NCI-H82 treated with DMSO at 0.1 percent for 48 hours (cell line): ENCODE measurements around the gene C2CD2.
"Not testable (repeated sequence)": the region's sequence is repeated elsewhere in the genome, so short reads cannot be mapped to it uniquely, and the experiment has no call there.

ENCODE experiments used
- DNase-seq: peaks from one replicate; lab custom pipeline; 2025; ENCODE audit not compliant: unreplicated experiment; lab: John Stamatoyannopoulos, UW

Gene C2CD2

GRCh38 chr21:41975391-41976272, 21.8 kb upstream of the C2CD2 start:
- no peak for DNase-seq

DNA sequence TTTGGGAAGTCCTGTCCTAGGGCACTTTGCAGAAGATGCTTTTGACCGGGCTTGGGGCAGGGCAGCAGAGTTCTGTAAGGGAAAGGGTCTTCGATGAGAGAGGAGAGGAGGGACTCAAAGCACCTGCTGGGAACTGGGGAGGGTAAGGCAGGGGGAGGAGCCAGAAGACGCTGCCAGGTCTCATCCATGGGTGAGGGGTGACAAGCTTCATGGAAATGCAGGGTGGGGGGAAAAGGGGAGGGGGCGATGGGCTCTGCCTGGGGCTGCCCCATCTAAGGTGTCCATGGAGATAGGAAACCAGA, 20.9 kb upstream of the C2CD2 start:
- DNase-seq = no peak

DNA sequence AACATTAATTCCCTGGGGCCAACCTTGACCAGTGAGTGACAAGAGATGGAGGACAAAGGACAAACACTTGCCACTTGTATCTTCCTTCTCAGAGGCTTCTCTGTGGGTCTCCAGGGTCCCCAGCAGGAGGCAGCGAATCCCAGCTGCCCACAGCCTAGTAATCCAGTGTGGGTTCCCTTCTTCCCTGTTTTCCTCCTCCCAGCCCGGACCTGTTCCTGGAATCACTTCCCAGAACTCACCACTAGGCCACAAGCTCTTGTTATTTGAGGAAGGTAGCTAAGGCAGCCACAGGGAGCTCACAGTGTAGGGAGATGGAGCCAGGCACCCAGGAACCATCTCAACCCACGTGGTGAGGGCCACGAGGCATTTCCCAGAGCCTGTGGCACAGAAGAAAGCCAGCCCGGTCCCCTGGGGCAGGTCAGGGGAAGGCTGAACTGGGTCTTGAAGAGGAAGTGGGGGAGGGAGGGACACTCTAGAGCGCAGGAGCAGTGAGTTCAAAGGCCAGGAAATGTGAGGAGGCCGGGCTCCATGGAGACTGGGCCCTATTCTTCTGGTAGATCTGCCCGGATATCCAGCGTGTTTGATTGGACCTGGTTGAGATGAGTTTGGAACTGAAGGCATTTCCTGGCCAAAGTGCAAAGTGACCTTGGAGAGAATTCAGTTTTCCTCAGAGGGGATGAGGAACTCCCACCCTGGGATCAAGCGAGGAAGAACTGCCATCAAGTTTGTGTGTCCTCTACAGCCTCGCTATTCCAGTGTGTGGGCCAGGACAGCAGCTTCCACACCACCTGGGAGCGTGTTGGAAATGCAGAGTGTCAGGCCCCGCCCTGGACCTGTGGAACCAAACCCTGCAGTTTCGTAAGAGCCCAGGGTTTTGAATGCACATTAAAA, 20.3 kb upstream of the C2CD2 start:
- no peak for DNase-seq

DNA sequence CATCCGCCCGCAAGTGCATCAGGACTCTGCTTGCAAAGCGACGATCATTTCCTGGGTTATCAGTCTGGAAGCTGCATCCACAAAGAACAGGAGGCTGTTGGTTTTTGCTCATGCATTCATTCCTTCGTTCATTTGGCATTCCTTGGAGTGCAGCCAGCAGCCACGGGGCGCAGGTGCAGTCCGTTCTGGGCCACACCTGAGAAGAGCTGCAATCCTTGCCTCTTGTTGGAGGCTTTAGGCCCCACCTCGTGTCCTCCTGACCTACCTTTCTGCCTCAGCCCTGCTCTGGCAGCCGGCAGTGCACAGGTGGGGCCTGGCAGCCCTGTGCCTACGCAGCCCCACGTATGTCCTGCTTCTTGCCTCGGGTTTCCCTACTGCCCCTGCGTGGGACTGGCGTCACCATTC, 19.6 kb upstream of the C2CD2 start:
- DNase-seq = no peak

- DNase-seq = no peak
Observed at GRCh38 chr21:41972511-41973205, 18.8 kb upstream of the C2CD2 start.

- no peak for DNase-seq
Observed at GRCh38 chr21:41971891-41972290, 18.1 kb upstream of the C2CD2 start.

DNA sequence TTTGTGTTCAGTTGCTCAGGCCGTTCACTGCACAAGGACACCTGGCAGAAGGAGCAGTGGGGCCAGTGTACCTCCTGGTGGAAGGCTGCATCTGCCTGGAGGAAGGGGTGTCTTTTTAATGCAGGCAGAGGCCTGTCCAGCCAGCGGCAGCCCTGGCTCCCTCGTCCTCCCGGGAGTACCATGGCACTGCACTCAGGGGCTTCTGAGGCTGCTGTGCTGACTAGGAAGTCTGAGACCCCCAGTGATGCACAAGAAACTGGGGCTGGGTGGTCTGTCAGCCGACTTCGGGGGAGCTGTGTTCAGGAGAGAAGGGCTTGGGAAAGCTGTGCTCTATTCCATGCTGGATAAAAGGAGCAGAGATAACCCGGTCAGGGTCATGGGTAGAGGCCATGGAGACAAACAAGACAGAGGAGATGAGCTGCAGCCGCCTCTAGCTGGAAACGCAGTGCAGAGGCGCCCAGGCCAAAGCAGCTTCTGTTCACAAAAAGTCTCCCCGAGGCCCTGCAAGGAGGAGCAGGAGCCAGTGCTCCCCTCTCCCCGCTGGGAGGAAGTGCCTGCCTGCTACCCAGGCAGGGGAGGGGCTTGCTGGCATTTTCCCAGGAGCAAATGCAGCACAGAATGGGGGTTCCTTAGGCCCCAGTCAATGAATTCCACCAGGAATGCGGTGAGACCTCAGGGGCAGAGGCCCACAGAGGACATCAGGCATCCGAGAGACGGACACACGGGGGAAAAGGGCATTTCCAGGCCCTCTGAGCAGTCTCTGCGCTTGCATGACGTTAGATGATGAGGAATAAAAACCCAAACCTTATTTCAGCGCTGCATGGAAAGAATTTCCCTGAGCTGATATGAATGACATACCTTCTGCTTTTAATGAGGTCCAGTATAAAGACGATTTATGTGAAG, 17.2 kb upstream of the C2CD2 start:
- DNase-seq = no peak

DNA sequence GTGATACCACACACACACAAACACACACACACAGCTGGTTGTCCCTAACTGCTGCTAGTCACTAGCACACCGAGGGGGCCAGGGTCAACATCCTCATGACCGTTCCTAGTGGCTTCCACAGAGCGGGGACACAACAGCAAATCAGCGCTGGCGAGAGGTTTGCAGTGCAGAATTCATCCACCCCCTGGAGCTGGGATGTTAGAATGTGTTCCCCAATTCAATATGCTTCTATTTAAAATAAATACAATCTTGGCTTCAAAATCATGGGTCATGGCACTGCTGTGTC, 16.2 kb upstream of the C2CD2 start:
- no peak for DNase-seq

DNA sequence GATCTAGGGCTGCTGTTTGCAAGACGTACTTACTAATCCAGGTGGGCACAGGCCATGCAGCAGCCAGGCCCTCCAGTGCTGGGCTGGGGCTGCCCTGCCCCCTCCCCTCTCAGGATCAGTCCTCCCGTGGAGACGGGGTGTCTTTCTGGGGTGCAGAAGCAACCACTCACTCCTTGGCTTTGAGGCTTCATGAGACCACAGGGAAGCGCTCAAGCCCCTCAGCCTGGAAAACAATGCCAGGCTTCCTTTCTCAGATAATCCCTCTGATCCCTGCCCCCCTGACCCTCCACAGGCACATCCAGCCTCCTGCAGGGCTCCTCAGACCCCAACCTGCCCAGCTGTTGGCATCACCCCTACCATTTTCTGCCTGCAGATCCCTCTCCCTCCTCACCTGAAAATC, 13.9 kb upstream of the C2CD2 start:
- DNase-seq = no peak

GRCh38 chr21:41966872-41967621, 13.2 kb upstream of the C2CD2 start:
- DNase-seq = no peak

DNA sequence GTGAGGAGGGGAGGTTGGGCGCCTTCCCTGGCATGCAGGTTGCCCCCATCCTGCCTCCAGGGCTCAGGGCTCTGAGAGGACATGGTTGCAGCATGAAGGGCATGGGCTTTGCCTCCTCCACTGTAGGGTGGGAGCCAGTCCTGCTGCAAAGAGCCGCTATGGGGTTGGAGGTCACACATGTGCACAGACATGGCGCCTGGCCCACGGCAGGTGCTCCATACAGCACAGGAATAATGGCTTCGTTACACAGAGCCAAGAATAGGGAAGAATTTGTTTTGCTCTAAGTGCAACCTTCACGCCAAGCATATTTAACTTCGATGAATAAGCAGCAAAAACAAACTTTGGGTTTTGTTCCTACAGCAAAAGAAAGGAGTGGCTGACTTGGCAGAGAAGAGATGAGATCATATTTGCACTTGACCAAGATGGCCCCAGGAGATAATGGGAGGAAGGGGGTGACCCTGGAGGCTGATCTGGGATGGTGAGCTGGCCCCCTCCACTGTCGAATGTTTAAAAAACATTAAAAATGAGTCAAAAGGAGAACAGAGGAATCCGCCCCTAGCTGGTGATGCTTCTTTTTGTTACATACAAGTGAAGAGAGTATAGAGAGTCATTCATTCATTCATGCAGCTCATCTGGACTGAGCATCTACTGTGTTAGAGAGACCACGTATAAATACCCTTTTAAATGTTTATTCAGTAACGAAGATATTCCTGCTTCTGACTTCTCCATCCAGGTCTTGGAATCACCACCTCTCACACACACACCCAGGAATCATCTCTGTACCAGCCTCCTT, 12.4 kb upstream of the C2CD2 start:
- DNase-seq = no peak

GRCh38 chr21:41965461-41966013, 11.7 kb upstream of the C2CD2 start:
- DNase-seq = no peak

GRCh38 chr21:41965045-41965444, 11.2 kb upstream of the C2CD2 start:
- no peak for DNase-seq

DNA sequence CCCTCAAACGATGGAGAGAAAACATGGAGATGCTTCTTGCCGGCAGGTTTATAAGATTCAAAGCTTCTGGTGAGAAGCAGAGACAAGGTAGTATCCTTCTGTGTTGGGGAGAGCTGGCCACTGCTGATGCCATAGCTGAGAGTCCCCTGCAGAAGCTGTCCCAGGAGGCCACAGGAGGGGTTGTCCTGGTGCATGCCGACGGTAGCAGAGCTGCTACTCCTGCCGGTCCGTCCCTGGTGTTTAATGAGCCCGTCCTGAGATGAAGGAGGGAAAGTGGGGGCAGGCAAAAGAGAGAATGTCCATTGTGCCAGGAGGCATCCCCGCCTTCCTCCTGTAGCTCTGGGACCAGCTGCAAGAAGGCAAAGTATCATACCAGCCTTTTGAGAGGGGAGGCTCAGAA, 10.4 kb upstream of the C2CD2 start:
- DNase-seq = no peak

GRCh38 chr21:41962425-41962966, 8.7 kb upstream of the C2CD2 start:
- no peak for DNase-seq

DNA sequence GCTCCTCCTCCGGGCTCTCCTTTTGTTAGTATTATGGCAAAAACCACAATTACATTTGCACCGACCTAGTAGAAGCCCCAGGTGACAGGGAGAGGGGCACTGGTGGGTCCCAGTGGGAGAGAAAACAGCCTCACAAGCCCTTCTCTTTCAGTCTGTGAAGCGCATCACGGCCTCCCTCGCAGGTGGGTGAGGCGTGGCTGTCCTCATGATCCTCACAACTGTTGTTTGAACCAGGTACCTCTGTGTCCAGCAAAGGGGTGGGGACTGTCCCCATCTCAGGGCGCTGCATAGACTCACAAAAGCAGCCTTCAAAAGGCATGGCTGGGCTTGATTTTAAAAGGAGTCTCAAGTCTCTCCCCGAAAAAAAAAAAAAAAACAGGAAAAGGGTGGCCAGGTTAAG, 7.9 kb upstream of the C2CD2 start:
- DNase-seq = no peak

DNA sequence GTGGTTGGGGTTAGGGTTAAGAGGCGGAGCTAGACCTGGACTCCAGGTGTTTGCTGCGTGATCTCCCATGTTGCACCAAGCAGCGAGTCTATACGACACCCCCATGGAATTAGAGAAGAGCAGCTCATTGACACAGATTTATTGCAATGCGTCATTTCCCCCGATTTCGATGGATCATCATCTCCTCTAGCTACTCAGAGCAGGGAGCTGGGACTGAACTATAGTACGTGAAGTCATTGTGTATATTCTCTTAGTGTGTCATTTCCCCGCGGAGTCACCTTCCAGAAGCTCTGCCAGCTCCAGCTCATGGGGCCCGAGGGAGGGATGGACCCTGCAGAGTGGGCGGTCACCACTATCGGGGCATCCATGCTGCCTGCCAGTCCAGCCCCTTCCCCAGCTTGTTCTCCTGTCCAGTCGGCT, 7.5 kb upstream of the C2CD2 start:
- DNase-seq = no peak

GRCh38 chr21:41960386-41960785, 6.6 kb upstream of the C2CD2 start:
- DNase-seq = no peak

DNA sequence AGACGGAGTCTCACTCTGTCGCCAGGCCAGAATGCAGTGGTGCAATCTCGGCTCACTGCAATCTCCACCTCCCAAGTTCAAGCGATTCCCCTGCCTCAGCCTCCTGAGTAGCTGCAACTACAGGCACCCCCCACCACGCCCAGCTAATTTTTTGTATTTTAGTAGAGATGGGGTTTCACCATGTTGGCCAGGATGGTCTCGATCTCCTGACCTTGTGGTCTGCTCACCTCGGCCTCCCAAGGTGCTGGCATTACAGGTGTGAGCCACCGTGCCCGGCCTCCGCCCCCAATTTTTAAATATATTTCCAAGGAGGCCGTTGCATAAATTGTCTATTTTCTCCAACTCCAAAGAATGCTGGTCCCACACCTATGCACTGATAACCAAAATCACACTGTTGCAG, 5.9 kb upstream of the C2CD2 start:
- not testable (repeated sequence) for DNase-seq
